Right ventricle myocardium superior (tissue), 1 donor: ENCODE results near the gene BRINP2. TPM values are rescaled to one million over a fixed set of nuclear protein-coding genes. Genes with fewer than 3 reads are reported as not detected.
"Not testable (repeated sequence)": the region's sequence is repeated elsewhere in the genome, so short reads cannot be mapped to it uniquely, and the experiment has no call there.

Experiments
- ATAC-seq: fragments of 200-7000 bp; cut with Tn5 transposase; one replicate; pipeline ENCODE4 v1.9.1; 2020; ENCODE audit warnings: mild to moderate bottlenecking; ENCODE audit not compliant: poor library complexity
- DNase-seq: peaks from one replicate; pipeline ENCODE4 v3.0.0-alpha.2; 2020
- intact Hi-C: fragments of 100-400 bp; cut with DNase I; formaldehyde crosslinking; loops from one replicate; pipeline ENCODE4 v1.11.2; 2022
- total RNA-seq: library from RNA; stranded (reverse); fragmentation: NEBNext Ultra II Directional; extraction: Animal tissue kit (Norgen Biotek cat#: 25700); gene quantifications from one replicate; pipeline ENCODE4 v1.2.1, GENCODE V29; 2021
- donor health status: DM: no; HTN: yes; CAD: no; lungs with severe emphysema.

Gene BRINP2
- total RNA-seq, 1 donor from 2014 or later = 0.65 TPM

GRCh38 chr1:177300431-177300830, 129.7 kb downstream of the BRINP2 start:
- intact Hi-C loops = no loop called here
- DNase-seq (no peak), ATAC-seq (no peak)

GRCh38 chr1:177301425-177302124, 130.8 kb downstream of the BRINP2 start:
- DNase-seq (no peak), ATAC-seq (no peak)
- intact Hi-C loops = no loop called here

DNA sequence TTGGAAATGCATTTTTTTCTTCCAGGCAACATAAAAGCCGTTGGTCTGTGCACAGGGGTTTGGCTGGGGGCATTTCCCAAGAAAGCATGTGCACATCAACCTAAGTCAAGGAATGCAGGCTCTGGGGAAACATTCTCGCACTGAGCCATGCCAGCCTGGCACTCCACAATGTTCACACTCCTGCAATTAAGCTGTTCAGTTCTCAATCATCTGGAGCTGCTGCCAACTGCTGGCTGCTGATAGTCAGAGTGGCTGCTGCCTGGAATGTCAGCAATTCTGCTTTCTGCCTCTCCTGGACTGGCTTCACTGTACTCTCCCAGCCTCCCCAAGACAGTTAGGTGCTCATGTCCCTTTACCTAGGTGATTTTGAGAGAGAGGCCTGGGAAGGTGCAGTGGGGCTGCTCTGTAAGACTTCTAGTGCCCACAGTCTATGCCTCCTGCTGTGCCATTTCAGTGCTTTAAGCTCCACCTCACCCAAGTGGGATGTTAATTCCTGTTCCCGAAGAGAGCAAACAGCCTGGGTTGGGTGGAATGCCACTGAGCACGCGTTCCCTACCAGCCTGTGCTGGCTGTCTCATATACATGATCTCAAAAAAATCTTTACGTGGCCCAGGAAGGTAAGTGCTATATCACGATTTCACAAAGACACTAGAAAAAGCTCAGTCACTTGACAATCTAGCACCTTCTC, 131.7 kb downstream of the BRINP2 start:
- DNase-seq = peak; percentile 75
- ATAC-seq = peak; percentile 96
- intact Hi-C loops = no loop called here

DNA sequence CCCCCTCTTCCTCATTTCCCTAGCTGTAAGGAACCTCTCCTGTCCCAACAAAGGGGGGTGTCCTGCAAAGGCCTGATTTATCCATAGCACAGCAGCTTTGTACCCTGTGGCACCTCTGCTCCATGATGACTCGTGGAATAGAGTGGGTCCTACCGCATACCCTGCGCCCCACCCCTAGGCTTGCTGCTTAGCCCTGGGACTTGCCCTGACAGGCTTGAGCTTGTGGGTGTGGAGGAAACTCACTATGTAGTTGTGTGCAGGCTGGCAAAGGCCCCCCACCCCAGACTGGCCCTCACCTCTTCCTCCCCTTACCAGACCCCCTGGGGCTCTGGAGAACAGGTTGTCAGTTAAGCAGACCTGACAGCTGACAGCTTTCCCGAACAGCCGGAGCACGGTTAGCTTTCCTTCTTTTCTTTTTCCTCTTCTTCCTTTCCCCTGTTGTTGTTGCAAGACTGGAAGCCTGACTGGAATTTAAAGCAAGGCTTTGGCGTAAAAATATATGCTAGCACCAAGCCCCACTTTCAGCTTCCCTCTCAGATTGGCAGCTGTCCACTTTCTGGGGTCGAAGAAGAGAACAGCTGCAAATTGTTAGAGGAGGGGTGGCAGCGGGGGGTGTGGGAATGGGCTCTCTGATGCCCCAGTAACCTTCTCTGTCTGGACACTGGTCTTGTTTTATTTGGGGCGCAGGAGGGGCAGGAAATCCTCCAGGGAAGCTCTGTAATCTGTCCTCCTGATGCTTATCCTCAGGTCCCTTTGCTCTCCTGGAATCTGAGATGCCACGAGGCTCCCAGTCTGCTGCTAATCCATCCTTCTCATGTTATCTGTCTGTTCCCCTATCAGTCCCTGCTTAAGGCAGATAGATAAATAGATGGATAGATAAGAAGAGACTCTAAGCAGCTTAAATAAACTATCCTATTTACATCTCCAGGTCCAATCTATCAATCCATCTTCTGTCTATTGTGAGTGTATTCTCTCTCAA, 134.6 kb downstream of the BRINP2 start:
- intact Hi-C loops = no loop called here
- DNase-seq (no peak), ATAC-seq (no peak)

GRCh38 chr1:177306019-177306415, 135.3 kb downstream of the BRINP2 start:
- no peak for ATAC-seq
- intact Hi-C loops = no loop called here

DNA sequence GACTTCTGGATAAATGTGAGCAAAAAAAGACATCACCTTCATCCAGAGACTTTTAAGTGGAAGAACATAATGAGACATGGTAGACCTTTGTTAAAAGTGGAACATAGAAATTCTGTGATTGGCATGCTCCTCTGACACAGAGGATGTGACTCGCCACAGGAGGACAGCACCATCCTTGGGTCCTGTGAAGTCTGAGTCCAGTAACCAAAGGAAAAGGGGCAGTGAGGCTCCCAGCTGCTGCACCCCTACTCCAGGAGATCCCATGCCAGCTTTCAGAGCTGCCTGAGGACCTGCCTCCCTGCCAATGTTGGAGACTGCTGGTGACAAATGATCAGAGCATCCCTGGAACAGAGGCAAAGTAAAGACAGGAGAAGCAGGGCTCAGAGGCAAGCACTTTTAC, 136.2 kb downstream of the BRINP2 start:
- DNase-seq (no peak), ATAC-seq (no peak)
- intact Hi-C loops = no loop called here

More at GRCh38 chr1:177306019-177306415, 135.3 kb downstream of the BRINP2 start:
- no peak for DNase-seq

- intact Hi-C loops = no loop called here
- DNase-seq = no peak
- ATAC-seq = no peak
Observed at GRCh38 chr1:177307771-177308170, 137.0 kb downstream of the BRINP2 start.

DNA sequence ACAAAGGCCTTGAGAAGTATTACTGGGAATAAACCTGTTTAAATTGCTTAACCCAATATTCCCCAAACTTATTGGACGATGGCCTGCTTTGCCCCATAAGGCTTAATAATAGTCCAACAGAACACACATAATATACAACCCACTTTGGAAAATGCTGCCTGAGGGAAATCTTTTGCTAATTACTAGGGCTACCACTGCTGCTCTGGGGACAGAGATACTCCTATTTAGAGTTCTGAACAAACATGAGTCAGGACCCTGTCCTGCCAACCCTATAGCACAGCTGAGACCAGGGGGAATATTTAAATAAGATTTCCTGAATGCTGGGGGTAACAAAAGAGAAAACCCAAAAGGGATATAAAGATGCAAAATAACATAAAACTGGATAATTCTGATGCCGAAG, 139.1 kb downstream of the BRINP2 start:
- no peak for ATAC-seq
- DNase-seq = no peak
- intact Hi-C loops = no loop called here

- DNase-seq (no peak), ATAC-seq (no peak)
- intact Hi-C loops = no loop called here
Observed at GRCh38 chr1:177310326-177310725, 139.6 kb downstream of the BRINP2 start.

- intact Hi-C loops = no loop called here
- ATAC-seq (no peak), DNase-seq (no peak)
Observed at GRCh38 chr1:177311111-177311510, 140.4 kb downstream of the BRINP2 start.

DNA sequence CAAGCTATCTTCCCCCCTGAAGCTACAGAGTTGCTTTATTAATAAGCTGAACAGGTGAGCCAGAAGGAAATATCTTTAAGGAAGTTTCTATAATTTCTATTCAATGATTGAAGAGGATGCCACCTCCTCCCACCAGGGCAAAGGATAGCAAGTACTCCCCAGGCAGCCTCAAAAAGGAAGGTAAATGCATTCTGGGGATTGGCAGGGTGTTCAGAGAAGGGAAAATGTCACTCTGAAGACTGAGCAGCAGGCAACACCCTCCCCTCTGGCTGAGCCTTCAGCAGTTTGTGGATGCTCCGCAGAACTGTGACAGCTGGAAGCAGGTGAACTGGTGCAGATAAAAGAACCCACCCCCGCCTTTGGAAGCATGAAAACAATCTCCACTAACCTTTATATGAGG, 140.8 kb downstream of the BRINP2 start:
- DNase-seq = no peak

DNA sequence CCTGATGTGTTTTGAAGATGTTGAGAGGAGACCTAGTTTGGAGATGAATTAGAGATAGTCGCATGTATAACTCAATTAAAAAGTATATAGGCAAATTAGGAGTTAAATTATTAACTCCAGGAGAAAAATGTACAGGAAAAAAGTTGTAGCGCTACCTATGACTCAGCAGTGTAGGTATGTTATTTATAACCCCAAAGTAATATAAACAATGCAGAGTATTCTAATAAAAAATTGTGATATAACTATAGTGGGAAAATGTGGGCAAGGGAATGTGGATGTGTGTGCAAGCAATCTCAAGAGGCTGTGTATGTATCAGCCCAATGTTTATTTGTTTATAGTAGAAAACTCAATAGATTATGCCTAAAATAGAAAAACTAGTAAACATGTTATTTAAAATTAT, 144.5 kb downstream of the BRINP2 start:
- DNase-seq = no peak
- ATAC-seq = no peak
- intact Hi-C loops = no loop called here

More for the DNA sequence above, 140.8 kb downstream of the BRINP2 start:
- ATAC-seq = no peak
- intact Hi-C loops = no loop called here

GRCh38 chr1:177315761-177316160, 145.0 kb downstream of the BRINP2 start:
- DNase-seq = no peak
- ATAC-seq = no peak
- intact Hi-C loops = no loop called here

- intact Hi-C loops, DNase-seq, ATAC-seq: not testable (repeated sequence)
Observed at GRCh38 chr1:177321434-177321833, 150.7 kb downstream of the BRINP2 start.

DNA sequence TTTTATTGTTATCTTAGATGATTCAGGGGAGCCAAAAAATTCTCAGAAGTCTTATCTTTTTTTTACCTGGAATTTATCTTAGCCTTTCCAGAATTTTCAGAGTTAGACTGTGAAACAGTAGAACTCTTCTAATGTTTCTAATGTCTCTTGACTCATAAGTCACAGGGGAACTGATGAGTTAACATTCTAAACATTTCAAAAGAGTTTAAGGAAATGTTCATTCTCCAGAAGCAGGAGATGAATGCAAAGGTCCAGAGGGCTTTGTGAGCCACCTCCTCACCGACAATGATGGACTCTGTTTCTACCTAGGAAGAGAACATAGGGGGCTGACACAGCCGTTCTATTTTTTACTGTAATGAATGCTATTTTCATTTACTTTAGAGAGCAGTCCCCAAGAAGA, 157.5 kb downstream of the BRINP2 start:
- DNase-seq (no peak), ATAC-seq (no peak)
- intact Hi-C loops = no loop called here

DNA sequence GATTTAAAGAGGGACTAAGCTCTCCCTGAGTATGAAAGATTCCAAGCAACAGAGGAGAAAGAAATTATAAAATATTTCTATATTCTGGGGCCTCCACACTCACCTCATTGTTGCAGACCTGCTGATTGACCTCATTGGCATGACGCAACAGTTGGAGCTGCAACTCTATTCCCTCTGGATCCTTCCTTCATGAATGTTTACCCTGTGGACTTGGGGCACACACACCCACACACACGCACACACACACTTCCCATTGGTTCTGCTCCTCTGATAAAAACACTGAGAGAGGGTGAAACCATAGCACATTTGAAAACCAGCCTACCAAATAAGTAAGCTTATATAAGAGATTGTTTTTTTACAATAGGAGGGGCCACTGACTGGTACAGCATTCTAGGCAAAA, 159.1 kb downstream of the BRINP2 start:
- no peak for ATAC-seq
- intact Hi-C loops = no loop called here
- no peak for DNase-seq
